WTC11 (cell line): ENCODE data around the gene PBRM1. TPM values are rescaled to one million over a fixed set of nuclear protein-coding genes. Genes with fewer than 3 reads are reported as not detected.

Source experiments
- ATAC-seq: fragments of 200-7000 bp; cut with Tn5 transposase; 2 replicates; pipeline ENCODE4 v1.10.0; 2021; ENCODE audit warnings: mild to moderate bottlenecking, moderate library complexity
- CTCF ChIA-PET: fragments of 300-600 bp; sonication (Branson Sonifier 250); formaldehyde crosslinking; loops from one replicate; lab custom pipeline; 2021; ENCODE audit warnings: antibody characterized with exemption; lab: Charles Lee
- POLR2A ChIA-PET: fragments of 350-600 bp; sonication (Branson Sonifier 250); formaldehyde crosslinking; loops from one replicate; lab custom pipeline; 2021; ENCODE audit warnings: antibody characterized with exemption; lab: Charles Lee
- DNase-seq: peaks from one replicate; pipeline ENCODE4 v3.0.0; 2021; ENCODE audit warnings: low spot score
- H3K27ac Mint-ChIP-seq: 2 replicates; pipeline ENCODE4 v1.8.0; 2021; ENCODE audit warnings: mixed read lengths
- H3K27me3 Mint-ChIP-seq: 2 replicates; pipeline ENCODE4 v1.8.0; 2021; ENCODE audit warnings: low read depth, mild to moderate bottlenecking, moderate library complexity, mixed read lengths
- H3K36me3 Mint-ChIP-seq: 2 replicates; pipeline ENCODE4 v1.8.0; 2021; ENCODE audit warnings: mixed read lengths
- H3K4me1 Mint-ChIP-seq: 2 replicates; pipeline ENCODE4 v1.8.0; 2022; ENCODE audit warnings: mixed read lengths
- H3K4me3 Mint-ChIP-seq: 2 replicates; pipeline ENCODE4 v1.8.0; 2021; ENCODE audit warnings: mild to moderate bottlenecking, moderate library complexity, mixed read lengths
- H3K9me3 Mint-ChIP-seq: 2 replicates; pipeline ENCODE4 v1.8.0; 2021; ENCODE audit warnings: mixed read lengths
- ATF6 ChIP-seq: sonication (generic); formaldehyde crosslinking; IDR thresholded peaks from 2 replicates; pipeline ENCODE4 v1.8.1; 2023; ENCODE audit warnings: mild to moderate bottlenecking, missing genetic modification reagents
- ELF4 ChIP-seq: sonication (generic); formaldehyde crosslinking; IDR thresholded peaks from 2 replicates; pipeline ENCODE4 v1.8.1; 2022; ENCODE audit warnings: low read depth, mild to moderate bottlenecking, moderate library complexity, missing genetic modification reagents
- HMGXB4 ChIP-seq: sonication (generic); formaldehyde crosslinking; IDR thresholded peaks from 2 replicates; pipeline ENCODE4 v1.8.1; 2023; ENCODE audit warnings: mild to moderate bottlenecking, moderate library complexity, missing genetic modification reagents
- JAZF1 ChIP-seq: fragments of 250-450 bp; sonication (Bioruptor Pico); IDR thresholded peaks from 2 replicates; pipeline ENCODE4 v1.9.0; 2021; ENCODE audit warnings: moderate library complexity, mild to moderate bottlenecking, inconsistent platforms
- JUN ChIP-seq: sonication (generic); formaldehyde crosslinking; IDR thresholded peaks from 2 replicates; pipeline ENCODE4 v1.8.0; 2023; ENCODE audit warnings: mild to moderate bottlenecking, missing genetic modification reagents
- MXD4 ChIP-seq: fragments of 250-450 bp; sonication (Bioruptor Pico); IDR thresholded peaks from 2 replicates; pipeline ENCODE4 v1.8.0; 2021; ENCODE audit warnings: mild to moderate bottlenecking, moderate library complexity, borderline replicate concordance
- MYBL2 ChIP-seq: sonication (generic); formaldehyde crosslinking; IDR thresholded peaks from 2 replicates; pipeline ENCODE4 v1.8.1; 2023; ENCODE audit warnings: mild to moderate bottlenecking, moderate library complexity, missing genetic modification reagents
- NFATC4 ChIP-seq: fragments of 250-450 bp; sonication (Bioruptor Pico); IDR thresholded peaks from 2 replicates; pipeline ENCODE4 v1.9.0; 2021; ENCODE audit warnings: mild to moderate bottlenecking
- NR1H2 ChIP-seq: sonication (generic); formaldehyde crosslinking; IDR thresholded peaks from 2 replicates; pipeline ENCODE4 v1.9.0; 2021; ENCODE audit warnings: mild to moderate bottlenecking, moderate library complexity, missing genetic modification reagents
- PRDM15 ChIP-seq: sonication (generic); formaldehyde crosslinking; IDR thresholded peaks from 2 replicates; pipeline ENCODE4 v1.8.0; 2022; ENCODE audit warnings: missing genetic modification reagents
- SMAD3 ChIP-seq: sonication (generic); formaldehyde crosslinking; IDR thresholded peaks from 2 replicates; pipeline ENCODE4 v1.8.0; 2022; ENCODE audit warnings: missing genetic modification reagents, mild to moderate bottlenecking, borderline replicate concordance
- SMAD4 ChIP-seq: sonication (generic); formaldehyde crosslinking; IDR thresholded peaks from 2 replicates; pipeline ENCODE4 v1.8.0; 2022; ENCODE audit warnings: mild to moderate bottlenecking, missing genetic modification reagents
- TEAD1 ChIP-seq: sonication (generic); formaldehyde crosslinking; IDR thresholded peaks from 2 replicates; pipeline ENCODE4 v1.8.0; 2022; ENCODE audit warnings: mild to moderate bottlenecking, missing genetic modification reagents
- USF1 ChIP-seq: sonication (generic); formaldehyde crosslinking; IDR thresholded peaks from 2 replicates; pipeline ENCODE4 v1.8.0; 2022; ENCODE audit warnings: mild to moderate bottlenecking, missing genetic modification reagents
- USF2 ChIP-seq: sonication (generic); formaldehyde crosslinking; IDR thresholded peaks from 2 replicates; pipeline ENCODE4 v1.8.1; 2023; ENCODE audit warnings: mild to moderate bottlenecking, missing genetic modification reagents, moderate library complexity
- ZBTB43 ChIP-seq: sonication (generic); formaldehyde crosslinking; IDR thresholded peaks from 2 replicates; pipeline ENCODE4 v1.8.1; 2023; ENCODE audit warnings: mild to moderate bottlenecking, missing genetic modification reagents
- ZNF121 ChIP-seq: sonication (generic); formaldehyde crosslinking; IDR thresholded peaks from 2 replicates; pipeline ENCODE4 v1.8.0; 2023; ENCODE audit warnings: missing genetic modification reagents
- ZNF232 ChIP-seq: sonication (generic); formaldehyde crosslinking; IDR thresholded peaks from 2 replicates; pipeline ENCODE4 v1.8.0; 2022; ENCODE audit warnings: mild to moderate bottlenecking, missing genetic modification reagents
- ZNF281 ChIP-seq: sonication (generic); formaldehyde crosslinking; IDR thresholded peaks from 2 replicates; pipeline ENCODE4 v1.8.0; 2023; ENCODE audit warnings: mild to moderate bottlenecking, missing genetic modification reagents
- ZNF396 ChIP-seq: fragments of 250-450 bp; sonication (Bioruptor Pico); IDR thresholded peaks from 2 replicates; pipeline ENCODE4 v1.8.0; 2021; ENCODE audit warnings: mild to moderate bottlenecking, moderate library complexity, borderline replicate concordance
- ZNF416 ChIP-seq: fragments of 250-450 bp; sonication (Bioruptor Pico); IDR thresholded peaks from 2 replicates; pipeline ENCODE4 v1.9.0; 2021; ENCODE audit warnings: mild to moderate bottlenecking, inconsistent platforms
- total RNA-seq: library from RNA; stranded (reverse); gene quantifications from 3 replicates; pipeline ENCODE4 v1.2.3, GENCODE V29; 2021

The PBRM1 gene
- total RNA-seq, 1 experiment from 2014 or later: 48.8 TPM

GRCh38 chr3:52620580-52620979 is 65.1 kb downstream of the PBRM1 start:
- POLR2A ChIA-PET: no interaction called here
- H3K27ac Mint-ChIP-seq: no peak overlapping the region
- H3K9me3 Mint-ChIP-seq: no peaks in the 10 kb centered on the region
- DNase-seq (no peak), ATAC-seq (no peak)
- no peaks in the 10 kb centered on the region for H3K27me3 Mint-ChIP-seq
- CTCF ChIA-PET: no interaction called here
- H3K36me3 Mint-ChIP-seq: peaks cover 22% of the 10 kb centered on the region
- no peaks in the 10 kb centered on the region for H3K4me1 Mint-ChIP-seq
- no peak for TF ChIP-seq ZNF396
- no peak for TF ChIP-seq HMGXB4 (CRISPR knock-in tag)
- TF ChIP-seq NR1H2: no peak
- TF ChIP-seq USF1 (CRISPR knock-in tag): no peak
- TF ChIP-seq ZNF416 (CRISPR knock-in tag): no peak
- TF ChIP-seq MYBL2 (CRISPR knock-in tag): no peak
- H3K4me3 Mint-ChIP-seq: no peak overlapping the region

GRCh38 chr3:52615166-52615565 is 70.5 kb downstream of the PBRM1 start:
- no peaks in the 10 kb centered on the region for H3K9me3 Mint-ChIP-seq
- peaks cover 29% of the 10 kb centered on the region for H3K36me3 Mint-ChIP-seq
- H3K27ac Mint-ChIP-seq: no peak overlapping the region
- DNase-seq: no peak
- CTCF ChIA-PET: no interaction called here
- ATAC-seq: no peak
- H3K27me3 Mint-ChIP-seq: no peaks in the 10 kb centered on the region
- TF ChIP-seq ATF6 (CRISPR knock-in tag) (no peak), USF1 (CRISPR knock-in tag) (no peak), NFATC4 (CRISPR knock-in tag) (no peak), ZBTB43 (CRISPR knock-in tag) (no peak), ELF4 (CRISPR knock-in tag) (no peak), ZNF281 (CRISPR knock-in tag) (no peak), MXD4 (CRISPR knock-in tag) (no peak), SMAD3 (CRISPR knock-in tag) (no peak), ZNF232 (CRISPR knock-in tag) (no peak), USF2 (CRISPR knock-in tag) (no peak), ZNF121 (CRISPR knock-in tag) (no peak), SMAD4 (CRISPR knock-in tag) (no peak), PRDM15 (CRISPR knock-in tag) (no peak), JUN (no peak), TEAD1 (CRISPR knock-in tag) (no peak), JAZF1 (CRISPR knock-in tag) (no peak)
- H3K4me3 Mint-ChIP-seq: no peak overlapping the region
- no peaks in the 10 kb centered on the region for H3K4me1 Mint-ChIP-seq
- POLR2A ChIA-PET: no interaction called here
